Amniotic epithelial cell (primary cell): ENCODE data around the gene ANKH.

Source experiments
- DNase-seq: peaks from one replicate; pipeline ENCODE4 v3.0.0-alpha.2; 2010; ENCODE audit warnings: low read depth

The ANKH gene

GRCh38 chr5:14735944-14736343, 135.6 kb downstream of the ANKH start:
- no peak for DNase-seq

GRCh38 chr5:14734396-14734795, 137.2 kb downstream of the ANKH start:
- DNase-seq, result no peak

- DNase-seq, result no peak
These were observed 137.9 kb downstream of the ANKH start for GRCh38 chr5:14733661-14734060.

GRCh38 chr5:14732991-14733390, 138.6 kb downstream of the ANKH start:
- DNase-seq, result no peak

- no peak for DNase-seq
These were observed 140.7 kb downstream of the ANKH start for GRCh38 chr5:14730881-14731280.

GRCh38 chr5:14730466-14730865, 141.1 kb downstream of the ANKH start:
- DNase-seq, result no peak

- no peak for DNase-seq
These were observed 141.9 kb downstream of the ANKH start for GRCh38 chr5:14729448-14730385.

GRCh38 chr5:14728459-14728938, 143.1 kb downstream of the ANKH start:
- DNase-seq, result no peak

- DNase-seq, result no peak
These were observed 143.6 kb downstream of the ANKH start for GRCh38 chr5:14727928-14728458.

- peak; percentile 72 for DNase-seq
These were observed 144.1 kb downstream of the ANKH start for GRCh38 chr5:14727428-14727865.

- DNase-seq, result peak; percentile 88
These were observed 145.3 kb downstream of the ANKH start for GRCh38 chr5:14726066-14726838.

- no peak for DNase-seq
These were observed 146.9 kb downstream of the ANKH start for GRCh38 chr5:14724633-14725032.

GRCh38 chr5:14723701-14724132, 147.9 kb downstream of the ANKH start:
- no peak for DNase-seq

GRCh38 chr5:14722923-14723322, 148.7 kb downstream of the ANKH start:
- no peak for DNase-seq

- no peak for DNase-seq
These were observed 149.5 kb downstream of the ANKH start for GRCh38 chr5:14721990-14722656.

GRCh38 chr5:14720236-14720923, 151.2 kb downstream of the ANKH start:
- DNase-seq, result peak; percentile 91

GRCh38 chr5:14718778-14719177, 152.8 kb downstream of the ANKH start:
- no peak for DNase-seq

- DNase-seq, result no peak
These were observed 154.5 kb downstream of the ANKH start for GRCh38 chr5:14716755-14717752.

- peak; percentile 68 for DNase-seq
These were observed 156.1 kb downstream of the ANKH start for GRCh38 chr5:14715481-14715880.

GRCh38 chr5:14714706-14715105, 156.9 kb downstream of the ANKH start:
- DNase-seq, result peak; percentile 45
